Lung microvascular endothelial cell (primary cell): ENCODE measurements around the gene OR52E2. TPM values are rescaled to one million over a fixed set of nuclear protein-coding genes. Genes with fewer than 3 reads are reported as not detected.
"Not testable (repeated sequence)": the region's sequence is repeated elsewhere in the genome, so short reads cannot be mapped to it uniquely, and the experiment has no call there.

Experiments used
- DNase-seq, 2 donors: peaks; one replicate each; pipeline versions ENCODE4 v3.0.0 to v3.0.0-alpha.2; 2010; ENCODE audit warnings: low read depth in 2 of 2
- total RNA-seq: library from RNA; depleted of rRNA; stranded (reverse); fragments of >200 nt; gene quantifications from 2 replicates; pipeline ENCODE4 v1.2.1, GENCODE V29; 2014

Gene OR52E2
- total RNA-seq, result not detected in 2 replicates

- DNase-seq, result no peak
These were observed at the start of gene OR52E2 for GRCh38 chr11:5059391-5059790. OR52E2 (minus strand) TSS chr11:5059627; CDS start chr11:5059627, 0 bp downstream.

DNA sequence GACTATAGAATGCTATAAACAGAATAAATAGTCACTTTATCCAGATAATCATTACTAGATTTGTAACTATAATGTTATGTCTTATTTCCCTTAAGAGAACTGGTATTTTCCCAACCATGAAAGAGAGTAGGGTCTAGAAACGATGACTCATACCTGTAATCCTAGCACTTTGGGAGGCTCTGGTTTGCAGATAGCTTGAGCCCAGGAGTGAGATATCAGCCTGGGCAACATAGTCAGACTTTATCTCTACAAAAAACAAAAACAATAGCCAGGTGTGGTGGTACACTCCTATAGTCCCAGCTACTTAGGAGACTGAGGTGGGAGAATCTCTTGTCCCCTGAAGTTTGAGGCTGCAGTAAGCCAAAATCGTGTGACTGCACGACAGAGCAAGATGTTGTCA, 47.9 kb upstream of the OR52E2 start:
- DNase-seq, result no peak

GRCh38 chr11:5103066-5103465, 43.6 kb upstream of the OR52E2 start:
- no peak for DNase-seq

DNA sequence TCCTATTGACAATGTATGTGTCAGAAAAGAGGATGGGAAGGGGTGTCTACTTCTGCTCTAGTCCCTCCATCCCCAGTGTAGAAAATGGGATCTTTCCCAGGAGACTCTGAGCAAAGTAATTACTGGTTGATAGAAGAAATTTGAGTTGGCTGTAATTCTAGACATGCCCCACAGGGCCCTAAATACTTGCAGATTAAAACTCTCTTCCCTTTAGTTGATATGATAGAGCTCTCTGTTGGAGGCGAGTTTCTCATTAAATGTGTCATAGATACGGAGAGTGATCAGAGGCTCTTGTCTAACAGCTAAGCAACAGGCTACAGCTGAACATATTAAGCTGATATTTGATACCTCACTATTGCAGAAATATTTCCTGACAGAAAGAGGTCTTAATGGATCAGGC, 42.8 kb upstream of the OR52E2 start:
- no peak for DNase-seq

DNA sequence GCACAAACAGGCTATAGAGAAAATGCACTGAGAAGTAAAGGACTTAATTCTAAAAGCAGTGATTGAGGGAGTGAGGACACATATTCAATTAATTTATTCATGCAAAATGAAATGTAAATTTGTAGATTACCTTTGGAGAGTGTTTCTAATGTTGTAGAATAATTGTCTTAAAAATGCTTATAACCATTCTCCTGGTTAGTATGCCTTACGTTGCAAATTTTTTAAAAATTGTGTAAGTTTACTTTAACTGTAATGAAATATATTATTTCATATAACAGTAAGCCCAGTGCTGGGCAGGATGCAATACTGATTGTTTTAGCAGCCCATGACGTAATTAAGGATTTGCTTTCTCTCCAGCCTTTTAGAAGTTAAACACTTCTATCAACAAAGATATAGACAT, 36.6 kb upstream of the OR52E2 start:
- no peak for DNase-seq

DNA sequence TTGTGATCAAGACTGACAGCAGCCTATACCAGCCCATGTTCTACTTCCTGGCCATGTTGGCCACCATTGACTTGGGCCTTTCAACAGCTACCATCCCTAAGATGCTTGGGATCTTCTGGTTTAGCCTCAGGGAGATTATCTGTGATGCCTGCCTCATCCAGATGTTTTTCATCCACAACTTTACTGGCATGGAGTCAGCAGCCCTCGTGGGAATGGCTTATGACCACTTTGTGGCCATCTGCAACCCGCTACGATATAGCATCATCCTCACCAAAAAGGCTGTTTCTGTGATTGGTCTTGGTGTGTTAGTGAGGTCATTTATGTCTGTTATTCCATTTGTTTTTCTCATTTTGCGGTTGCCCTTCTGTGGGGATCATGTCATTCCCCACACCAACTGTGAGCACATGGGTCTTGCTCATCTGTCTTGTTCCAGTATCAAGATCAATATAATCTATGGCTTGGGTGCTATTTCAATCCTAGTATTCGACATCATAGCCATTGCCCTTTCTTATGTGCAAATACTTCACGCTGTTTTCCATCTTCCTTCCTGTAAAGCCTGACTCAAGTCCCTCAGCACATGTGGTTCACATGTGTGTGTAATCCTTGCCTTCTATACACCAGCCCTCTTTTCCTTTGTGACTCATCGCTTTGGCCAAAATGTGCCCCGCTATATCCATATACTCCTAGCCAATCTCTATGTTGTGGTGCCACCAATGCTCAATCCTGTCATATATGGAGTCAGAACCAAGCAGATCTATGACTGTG, 33.6 kb upstream of the OR52E2 start:
- peak in 1 of 2 donors; percentile 4 for DNase-seq

DNA sequence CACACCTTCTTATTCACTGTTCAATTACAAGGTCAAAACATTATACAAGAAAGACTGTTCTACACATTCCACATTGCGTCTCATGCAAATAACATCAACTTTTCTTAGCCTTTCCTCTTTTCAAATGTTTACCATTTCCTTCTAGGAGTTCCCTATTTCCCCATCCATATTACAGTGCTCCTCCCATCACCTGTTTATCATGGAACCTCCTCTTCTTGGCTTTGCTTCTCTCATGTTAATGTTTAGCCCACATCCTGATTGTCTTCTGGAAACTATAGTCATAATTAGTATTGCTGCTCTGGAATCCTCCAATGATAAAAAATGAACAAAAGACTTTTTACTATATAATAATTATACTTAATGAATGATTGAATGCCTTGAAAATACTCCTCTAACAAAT, 31.2 kb upstream of the OR52E2 start:
- DNase-seq, result no peak

DNA sequence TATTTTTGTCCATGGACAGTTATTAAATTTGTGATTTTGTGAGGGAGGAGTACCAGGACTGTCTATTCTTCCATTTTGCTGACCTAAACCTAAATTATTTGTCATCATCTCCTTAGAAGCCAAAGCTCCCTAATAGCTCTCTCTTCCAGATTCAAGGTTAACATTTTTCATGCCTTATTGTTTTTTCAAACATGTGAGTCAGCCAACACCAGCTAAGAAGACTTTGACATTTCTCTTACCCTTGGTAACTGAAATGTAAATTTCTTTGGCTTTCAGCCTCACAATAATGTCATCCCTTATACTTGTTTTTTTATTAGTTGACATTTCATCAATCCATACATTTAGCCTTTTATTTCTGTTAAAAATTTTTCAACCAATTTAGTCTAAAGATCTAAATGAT, 29.1 kb upstream of the OR52E2 start:
- DNase-seq, result no peak

DNA sequence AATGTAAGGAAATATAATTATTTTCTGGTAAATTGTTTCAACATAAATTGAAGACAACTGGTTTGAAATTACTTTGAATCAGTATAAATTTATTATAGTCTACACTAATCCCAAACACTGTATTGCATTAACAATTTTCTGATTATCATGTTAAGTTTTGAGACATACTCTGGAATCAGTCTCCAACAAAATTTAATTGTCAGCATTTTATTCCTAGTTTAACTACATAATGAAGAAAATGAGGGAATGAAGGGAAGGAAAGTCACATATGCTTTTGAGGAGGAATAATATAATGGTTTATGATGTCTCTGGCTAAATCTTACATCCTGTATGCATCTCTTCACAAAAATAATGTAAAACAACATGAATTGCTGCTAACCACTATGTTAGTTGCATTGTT, 24.2 kb upstream of the OR52E2 start:
- DNase-seq, result no peak

GRCh38 chr11:5081405-5081804, 22.0 kb upstream of the OR52E2 start:
- no peak for DNase-seq

DNA sequence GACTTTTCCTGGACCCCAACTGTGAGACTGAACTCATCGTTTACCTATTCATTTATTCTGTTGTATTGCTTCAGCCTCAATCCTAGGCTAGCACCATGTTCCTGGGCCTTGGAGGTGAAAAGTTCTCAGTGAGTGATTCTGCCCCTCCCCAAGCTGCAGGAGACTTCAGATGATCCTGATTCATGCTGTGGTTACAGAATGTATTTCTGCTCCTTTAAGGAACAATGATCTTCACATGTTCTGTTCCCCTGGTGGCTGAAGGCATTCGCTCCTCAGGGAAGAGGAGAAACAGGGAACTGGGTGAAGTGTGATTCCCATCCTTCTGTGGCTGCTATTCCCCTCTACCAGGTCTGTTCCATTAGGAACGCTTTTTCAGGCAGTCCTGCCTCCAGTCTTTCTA, 12.4 kb upstream of the OR52E2 start:
- DNase-seq, result no peak

DNA sequence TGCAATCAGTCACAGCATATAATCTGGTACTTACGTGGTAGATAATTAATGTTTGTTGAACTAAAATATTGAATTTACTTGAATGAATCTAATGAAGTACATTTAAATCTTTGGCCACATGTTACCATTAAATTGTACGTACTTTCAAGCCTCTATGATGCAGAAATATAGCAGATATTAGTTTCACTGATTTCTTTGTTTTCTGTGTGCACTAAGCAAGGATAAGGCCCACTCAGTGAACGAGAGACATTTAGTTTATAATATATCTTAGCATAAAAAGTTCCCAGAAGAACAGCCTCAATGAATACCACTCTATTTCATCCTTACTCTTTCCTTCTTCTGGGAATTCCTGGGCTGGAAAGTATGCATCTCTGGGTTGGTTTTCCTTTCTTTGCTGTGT, 9.8 kb upstream of the OR52E2 start, which contains the start of gene OR52E1:
Gene OR52E1, plus strand, starts transcription at position 301 of the 400 bp plus-strand sequence.
- no peak for DNase-seq

- DNase-seq, result no peak
These were observed 5.6 kb upstream of the OR52E2 start for GRCh38 chr11:5065027-5065426.

GRCh38 chr11:5058679-5059078, 748 bp downstream of the OR52E2 start:
- not testable (repeated sequence) for DNase-seq

DNA sequence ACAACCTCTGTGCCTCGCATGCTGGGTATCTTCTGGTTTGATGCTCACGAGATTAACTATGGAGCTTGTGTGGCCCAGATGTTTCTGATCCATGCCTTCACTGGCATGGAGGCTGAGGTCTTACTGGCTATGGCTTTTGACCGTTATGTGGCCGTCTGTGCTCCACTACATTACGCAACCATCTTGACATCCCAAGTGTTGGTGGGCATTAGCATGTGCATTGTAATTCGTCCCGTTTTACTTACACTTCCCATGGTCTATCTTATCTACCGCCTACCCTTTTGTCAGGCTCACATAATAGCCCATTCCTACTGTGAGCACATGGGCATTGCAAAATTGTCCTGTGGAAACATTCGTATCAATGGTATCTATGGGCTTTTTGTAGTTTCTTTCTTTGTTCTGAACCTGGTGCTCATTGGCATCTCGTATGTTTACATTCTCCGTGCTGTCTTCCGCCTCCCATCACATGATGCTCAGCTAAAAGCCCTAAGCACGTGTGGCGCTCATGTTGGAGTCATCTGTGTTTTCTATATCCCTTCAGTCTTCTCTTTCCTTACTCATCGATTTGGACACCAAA, 12.6 kb downstream of the OR52E2 start:
- no peak for DNase-seq

DNA sequence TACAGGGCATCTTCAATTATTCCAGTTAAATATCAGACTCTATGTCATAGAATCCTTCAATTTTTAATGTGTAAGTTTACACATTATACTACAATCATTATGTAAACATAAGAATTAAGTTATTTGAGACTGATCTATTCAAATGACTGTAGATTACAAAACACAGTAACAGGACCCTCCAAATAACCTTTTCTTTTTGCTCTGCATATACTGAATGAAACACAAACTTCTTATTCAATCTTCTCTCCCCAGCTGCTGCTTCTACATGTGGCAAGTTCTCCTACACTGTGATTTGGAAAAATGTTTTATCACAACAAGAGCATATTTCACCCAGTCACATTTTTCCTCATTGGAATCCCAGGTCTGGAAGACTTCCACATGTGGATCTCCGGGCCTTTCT, 13.2 kb downstream of the OR52E2 start, which contains the start of gene OR52J3:
Gene OR52J3, plus strand, starts transcription at position 301 of the 400 bp plus-strand sequence. Its CDS starts 0 bp downstream, at position 301.
- no peak for DNase-seq

DNA sequence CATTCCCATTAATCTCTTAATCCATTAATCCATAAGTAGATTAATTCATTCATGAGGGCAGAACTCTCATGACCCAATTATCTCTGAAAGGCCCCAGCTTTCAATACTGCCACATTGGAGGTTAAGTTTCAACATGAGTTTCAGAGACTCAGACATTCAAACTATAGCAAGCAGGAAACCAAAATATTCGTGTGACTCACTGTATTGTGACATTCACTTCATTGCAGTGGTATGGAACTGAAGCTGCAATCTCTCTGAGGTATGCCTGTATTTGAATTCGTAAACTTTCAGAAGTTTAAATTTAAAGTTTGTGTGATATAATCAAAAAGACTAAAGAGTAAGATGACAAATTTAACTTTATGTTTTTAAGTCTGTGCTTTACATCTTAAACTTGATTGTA, 16.0 kb downstream of the OR52E2 start:
- no peak for DNase-seq

DNA sequence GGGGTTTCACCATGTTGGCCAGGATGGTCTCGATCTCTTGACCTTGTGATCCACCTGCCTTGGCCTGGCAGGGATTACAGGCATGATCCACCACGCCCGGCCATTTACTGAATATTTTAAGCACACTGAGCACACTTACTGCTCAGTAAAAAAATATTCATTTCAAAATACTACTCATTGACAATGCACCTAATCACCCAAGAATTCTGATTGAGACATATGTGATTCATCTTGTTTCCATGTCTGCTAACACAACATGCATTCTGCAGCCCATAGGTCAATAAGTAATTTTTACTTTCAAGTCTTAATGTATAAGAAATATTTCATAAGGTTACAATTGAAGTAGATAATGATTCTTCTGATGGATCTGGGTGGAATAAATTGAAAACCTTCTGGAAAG, 17.3 kb downstream of the OR52E2 start:
- DNase-seq, result no peak

- DNase-seq, result no peak
These were observed 18.6 kb downstream of the OR52E2 start for GRCh38 chr11:5040876-5041275.

DNA sequence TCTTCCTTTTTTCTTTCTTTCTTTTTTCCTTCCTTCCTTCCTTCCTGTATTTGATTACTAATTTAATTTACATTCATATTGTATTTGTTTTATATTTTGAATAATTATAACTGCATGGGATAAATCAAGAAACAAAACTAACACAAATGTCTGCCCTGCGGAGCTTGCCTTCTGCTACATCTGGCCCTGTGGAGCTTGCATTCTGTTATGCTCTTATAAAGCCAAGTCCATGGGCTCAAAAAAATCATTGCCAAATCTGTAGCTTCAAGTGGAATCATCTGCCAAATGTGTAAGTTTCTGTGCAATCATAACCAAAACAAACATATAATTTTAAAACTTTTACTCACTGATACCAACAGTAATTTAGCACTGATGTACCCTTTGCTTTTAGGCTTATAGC, 21.1 kb downstream of the OR52E2 start:
- no peak for DNase-seq

DNA sequence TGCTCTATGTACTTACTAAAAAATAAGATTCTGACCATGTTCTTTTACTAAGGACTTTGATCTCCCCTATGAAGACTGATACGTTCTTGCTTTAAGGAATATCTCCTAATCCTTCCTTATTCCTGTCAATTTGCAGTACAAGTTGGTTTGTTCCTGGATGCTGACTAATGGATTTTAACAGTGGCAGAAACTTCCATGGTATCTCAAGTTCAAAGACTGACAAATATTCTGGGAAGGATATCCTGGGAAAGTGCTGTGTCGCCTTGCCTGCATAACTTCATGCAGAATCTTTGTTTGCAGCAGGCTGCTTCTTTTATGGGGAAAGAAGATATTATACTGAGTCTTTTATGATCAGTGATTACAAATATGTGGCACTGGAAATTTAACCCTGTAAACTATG, 21.5 kb downstream of the OR52E2 start:
- no peak for DNase-seq

- DNase-seq, result no peak
These were observed 22.8 kb downstream of the OR52E2 start for GRCh38 chr11:5036669-5037068.

- DNase-seq, result no peak
These were observed 37.4 kb downstream of the OR52E2 start for GRCh38 chr11:5021996-5022395.
